Activated naive CD8-positive, alpha-beta T cell treated with anti-CD3 and anti-CD28 coated beads, Interleukin-2, amount 50 U/mL, for 16 hours (primary cell): ENCODE data around the gene C3.
"Not testable (repeated sequence)": the region's sequence is repeated elsewhere in the genome, so short reads cannot be mapped to it uniquely, and the experiment has no call there.

Experiments
- DNase-seq: peaks from one replicate; pipeline ENCODE4 v3.0.0-alpha.2; 2020; ENCODE audit warnings: low read depth, low spot score

Gene C3

DNA sequence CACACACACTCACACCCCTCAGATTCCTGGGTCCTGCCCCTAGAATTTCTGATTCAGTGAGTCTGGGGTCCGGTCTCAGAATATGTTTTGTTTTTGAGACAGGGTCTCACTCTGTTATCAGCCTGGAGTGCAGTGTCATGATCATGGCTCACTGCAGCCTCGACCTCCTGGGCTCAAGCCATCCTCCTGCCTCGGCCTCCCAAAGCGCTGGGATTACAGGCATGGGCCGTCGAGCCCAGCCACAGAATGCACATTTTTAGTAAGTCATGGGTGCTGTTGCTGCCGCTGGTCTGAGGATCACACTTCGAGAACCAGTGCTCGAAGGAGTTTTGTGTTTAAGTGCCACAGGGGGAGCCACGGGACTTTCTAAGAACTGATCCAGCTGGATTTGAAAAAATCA is 28.4 kb downstream of the C3 start:
- DNase-seq: no peak

DNA sequence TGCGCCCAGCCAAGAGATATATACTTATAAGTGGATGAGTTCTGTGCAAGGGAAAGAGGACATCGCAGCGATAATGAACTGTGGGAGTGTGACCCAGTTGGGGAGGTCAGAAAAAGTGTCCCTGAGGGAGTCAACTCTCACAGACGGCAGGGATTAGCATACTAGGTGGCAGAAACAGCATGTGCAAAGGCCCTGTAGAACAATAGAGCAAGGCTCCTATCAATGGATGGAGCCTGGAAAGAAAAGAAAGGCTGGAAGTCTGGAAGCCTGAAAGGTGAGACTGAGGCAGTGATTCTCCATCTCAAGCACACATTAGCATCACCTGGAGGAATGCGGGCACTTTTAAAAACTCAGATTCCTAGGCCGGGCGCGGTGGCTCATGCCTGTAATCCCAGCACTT is 29.1 kb downstream of the C3 start:
- no peak for DNase-seq

DNA sequence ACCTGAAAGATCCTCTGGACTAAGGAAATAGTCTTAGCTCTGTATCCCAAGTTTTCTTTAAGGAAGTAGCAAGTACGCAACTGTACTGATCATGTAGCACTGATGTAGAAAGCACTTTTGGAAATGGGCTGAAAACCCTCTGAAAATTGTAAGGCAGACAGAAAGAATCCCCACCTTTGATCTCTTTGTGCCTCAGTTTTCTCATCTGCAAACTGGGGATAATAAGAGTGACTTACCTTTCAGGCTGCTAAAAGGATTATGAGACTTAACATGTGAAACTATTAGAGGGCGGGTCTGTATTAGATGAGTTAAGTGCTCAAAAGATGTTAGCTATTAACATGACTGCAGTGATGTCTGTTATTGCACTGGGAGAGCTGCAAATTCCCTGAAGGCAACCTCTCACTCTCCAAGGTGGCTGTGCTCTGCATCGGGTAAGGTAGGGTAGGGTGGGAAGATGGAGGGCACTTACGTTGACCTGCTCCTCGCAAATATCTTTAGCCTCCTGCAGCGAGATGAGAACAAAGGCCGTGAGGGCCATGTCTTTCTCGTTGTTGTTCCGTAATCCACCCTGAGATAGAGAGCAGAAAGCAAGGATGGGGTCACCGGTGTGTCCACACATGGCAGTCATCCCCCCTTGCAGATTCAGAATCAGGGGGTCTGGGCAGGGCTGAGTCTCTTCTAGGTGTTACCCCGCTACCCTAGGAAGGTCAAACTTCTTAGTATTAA is 30.1 kb downstream of the C3 start:
- DNase-seq: no peak

DNA sequence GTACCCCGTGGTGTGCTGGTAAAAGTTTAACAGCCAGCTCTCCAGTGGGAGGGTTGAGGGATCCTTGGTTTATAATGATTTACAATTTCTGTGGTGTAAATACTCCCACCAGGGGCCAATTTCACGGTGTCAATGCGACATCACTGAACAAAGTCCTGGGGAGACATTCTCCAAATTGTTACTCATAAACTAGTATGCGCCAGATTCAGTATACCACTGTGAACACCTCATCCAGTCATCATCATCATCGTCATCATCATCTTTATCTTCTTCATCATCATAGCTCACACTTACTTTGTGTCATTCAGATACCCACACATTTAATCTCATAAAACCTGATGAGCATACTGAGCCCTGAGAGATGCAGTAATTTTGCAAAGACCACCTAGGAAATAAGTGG is 33.3 kb downstream of the C3 start:
- no peak for DNase-seq

DNA sequence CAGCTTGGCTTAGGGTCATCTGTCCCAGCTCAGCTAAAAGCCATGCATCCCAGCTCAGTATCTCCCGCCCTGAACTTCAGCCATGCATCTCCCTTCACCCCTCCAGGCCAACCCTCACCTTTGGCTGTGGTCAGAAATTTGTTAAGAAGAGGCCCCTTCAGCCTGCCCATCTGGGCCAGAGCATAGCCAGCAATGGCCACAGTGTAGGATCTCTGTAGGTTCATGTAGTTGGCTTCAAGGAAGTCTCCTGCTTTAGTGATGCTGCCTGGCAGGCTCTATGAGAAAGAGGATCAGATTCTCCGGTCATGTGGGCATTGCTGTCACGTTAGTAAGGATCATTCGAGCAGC is 33.8 kb downstream of the C3 start:
- no peak for DNase-seq

DNA sequence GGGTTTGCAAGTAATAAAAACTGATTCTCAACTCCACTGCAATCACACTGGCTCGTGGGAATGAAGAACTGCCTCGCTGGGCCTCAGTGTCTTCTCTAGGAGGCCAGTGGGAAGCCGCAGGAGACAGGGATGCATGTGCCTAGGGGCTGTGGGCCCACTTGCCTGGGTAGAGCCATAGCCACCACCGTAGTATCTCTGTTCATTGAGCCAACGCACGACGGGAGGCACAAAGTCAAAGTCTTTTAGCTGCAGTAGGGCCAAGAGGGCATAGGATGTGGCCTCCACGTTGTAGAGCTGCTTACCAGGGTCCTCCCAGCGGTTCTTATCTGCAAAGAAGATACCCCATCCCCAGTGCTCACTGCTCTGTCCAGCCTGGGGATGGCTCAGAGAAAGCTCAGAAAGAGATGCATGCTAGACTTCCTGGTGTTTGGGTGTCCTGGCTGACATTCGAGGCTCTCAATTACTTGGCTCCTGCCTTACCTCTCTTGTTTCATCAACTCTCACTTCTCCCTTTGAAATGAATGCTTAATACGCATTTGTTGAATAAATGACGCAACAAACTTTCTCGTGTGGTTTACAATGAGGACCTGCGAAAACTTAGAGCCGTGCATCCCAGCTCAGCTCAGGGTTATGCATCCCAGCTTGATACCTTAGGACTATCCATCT is 34.4 kb downstream of the C3 start:
- DNase-seq: no peak

DNA sequence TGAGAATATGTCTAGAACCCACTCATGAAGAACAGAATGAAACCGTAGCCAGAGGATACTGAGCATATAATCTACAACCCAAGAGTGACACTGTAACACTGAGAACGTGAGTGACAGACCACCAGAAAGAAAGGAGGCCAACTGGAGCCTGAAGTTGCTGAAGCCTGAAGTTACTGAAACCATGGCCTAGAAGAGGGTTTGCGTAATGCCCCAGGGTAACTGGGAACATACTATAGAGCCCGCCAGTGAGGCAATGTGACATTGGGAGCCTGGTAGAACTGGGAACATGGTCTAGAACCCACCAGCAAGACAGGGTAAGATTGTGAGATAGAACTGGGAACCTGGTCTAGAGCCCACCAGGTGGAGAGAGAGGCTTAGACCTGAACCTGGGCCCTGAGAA is 35.0 kb downstream of the C3 start:
- no peak for DNase-seq

DNA sequence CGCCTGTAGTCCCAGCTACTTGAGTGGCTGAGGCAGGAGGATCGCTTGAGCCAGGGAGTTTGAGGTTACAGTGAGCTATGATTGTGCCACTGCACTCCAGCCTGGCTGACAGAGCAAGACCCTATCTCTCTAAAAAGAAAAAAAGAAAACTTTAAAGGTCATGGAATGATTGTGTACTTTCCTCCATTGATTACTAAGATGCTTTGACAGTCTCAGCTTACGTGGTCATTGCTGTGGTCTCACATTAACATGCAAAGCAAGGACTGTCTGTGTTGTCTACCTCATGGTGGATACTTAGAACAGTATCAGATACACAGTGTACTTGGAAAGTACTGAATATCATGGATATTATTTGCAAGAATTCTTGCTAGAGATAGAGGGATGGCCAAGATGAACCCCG is 36.5 kb downstream of the C3 start:
- DNase-seq: no peak

DNA sequence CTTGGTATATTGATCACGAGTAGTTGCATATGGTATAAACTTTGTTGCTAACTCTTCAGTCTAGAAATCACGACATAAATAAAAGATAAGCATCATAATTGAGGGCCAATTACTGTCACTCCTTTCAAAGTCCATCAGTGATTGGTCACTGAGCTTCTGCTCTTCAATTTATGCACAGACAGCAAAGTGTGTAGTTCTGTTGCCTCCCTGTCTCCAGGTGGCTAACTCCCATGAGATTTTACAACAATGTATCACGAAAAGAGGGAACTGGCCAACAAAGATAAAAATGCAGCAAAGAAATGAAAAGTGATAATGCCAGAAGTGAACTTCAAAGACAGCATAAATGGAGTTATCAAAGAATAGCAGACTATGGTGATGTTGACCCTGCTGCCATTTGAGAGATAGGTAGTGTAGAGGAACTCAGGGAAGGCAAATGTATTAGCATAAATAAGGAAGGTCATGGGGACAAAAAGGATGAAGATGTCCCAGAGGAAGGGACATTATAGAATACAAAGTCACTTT is 37.8 kb downstream of the C3 start:
- DNase-seq: no peak

DNA sequence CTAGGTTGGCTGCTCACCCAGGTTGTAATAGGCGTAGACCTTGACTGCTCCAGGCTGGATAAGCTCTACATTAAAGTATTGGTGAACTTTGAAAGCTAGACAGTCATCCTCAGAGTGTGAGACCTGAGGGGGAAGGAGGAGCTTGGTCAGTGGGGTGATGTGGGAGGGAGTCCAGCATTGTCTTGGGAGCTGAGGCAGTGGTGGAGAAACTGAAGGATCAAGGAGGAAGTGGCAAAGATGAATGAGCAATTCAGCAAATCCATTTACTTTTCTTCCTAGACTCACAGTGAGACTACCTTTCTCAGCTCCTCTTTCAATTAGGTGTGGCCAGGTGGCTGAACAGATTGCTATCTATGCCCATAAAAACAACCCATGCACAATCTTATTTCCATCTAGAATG is 40.3 kb downstream of the C3 start:
- no peak for DNase-seq

DNA sequence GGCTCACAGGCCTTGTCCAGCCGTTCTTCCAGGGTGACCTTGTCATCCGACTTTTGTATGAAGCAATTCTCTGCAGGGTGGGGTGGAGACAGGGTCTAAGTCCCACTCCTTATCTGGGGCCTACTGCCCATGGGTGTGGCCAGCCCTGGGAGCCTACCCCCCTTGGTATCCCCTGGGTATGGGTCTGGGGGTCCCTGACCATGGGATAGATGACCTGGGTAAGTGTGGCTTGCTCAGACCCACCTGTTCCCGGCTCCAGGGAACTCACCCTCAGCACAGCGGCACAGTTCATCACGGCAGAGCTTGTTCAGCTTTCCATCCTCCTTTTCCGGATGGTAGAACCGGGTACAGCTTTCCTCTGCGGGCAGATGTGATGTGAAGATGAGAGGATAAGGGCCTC is 41.3 kb downstream of the C3 start:
- DNase-seq: no peak

DNA sequence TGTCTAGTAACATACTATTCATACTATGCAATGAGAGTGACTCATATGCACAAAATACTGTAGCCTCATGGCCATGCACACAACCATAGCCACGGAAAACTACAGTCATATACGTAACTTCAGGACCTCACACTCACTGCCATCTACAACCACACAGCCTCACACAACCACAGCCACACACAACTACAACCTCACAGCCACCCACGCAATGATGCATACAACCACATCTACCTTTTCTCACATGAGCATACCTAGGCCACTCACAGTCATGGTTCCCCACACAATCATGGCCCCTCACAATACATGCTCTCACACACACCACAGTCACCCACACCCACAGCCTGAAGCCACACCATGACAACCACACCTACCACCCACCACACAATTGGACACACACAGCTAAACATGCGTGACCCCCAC is 41.8 kb downstream of the C3 start:
- DNase-seq: peak; percentile 57

DNA sequence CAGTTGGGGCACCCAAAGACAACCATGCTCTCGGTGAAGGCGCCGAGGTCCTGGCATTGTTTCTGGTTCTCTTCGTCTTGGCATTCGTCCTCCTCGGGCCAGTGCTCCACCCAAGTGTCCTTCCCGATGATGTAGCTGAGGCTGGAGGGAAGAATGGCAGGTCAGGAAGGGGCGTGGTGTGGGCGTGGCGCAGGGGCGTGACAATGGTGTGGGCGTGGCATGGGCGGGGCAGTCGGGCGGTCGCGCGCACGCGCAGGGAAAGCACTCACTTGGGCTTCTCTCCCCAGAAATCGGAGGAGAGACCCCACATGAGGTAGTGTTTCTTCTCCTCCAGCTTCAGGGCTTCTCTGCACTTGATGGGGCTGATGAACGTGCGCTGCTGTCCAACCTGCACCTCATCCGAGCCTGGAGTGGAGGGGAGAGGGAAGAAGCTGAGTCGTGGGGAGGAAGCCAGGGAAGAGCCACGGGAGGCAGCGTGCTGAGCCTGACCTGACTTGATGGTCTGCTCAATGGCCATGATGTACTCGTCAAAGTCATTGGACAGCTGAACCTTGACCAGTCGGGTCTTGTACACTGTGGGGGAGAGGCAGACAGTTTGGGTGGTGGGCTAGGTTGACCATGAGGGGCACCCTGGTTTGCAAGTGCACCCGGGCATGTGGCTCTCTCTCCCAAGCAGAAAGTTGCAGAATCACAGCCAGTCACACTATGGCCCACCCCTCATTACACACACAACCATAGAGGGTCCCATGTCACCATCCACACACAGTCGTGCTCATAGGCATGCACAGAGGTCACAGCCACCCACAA is 42.4 kb downstream of the C3 start:
- DNase-seq: no peak

DNA sequence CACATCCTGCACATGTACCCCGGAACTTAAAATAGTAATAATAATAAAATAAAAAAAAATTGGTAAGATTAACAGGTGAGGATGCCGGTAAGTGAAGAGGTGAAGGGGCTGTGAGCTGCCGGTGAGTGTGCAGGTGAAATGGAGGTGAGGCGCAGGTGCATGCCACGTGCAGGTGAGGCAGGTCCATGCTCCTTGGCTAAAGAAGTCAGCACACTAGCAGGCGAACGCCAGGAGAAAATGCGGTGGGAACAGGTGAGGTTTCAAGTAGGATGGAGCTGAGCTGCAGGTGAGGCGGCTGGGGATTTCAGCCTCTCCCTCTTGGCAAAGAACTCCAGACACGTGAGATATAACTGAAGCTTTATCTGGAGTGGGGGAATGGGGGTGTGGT is 43.0 kb downstream of the C3 start:
- DNase-seq: no peak

DNA sequence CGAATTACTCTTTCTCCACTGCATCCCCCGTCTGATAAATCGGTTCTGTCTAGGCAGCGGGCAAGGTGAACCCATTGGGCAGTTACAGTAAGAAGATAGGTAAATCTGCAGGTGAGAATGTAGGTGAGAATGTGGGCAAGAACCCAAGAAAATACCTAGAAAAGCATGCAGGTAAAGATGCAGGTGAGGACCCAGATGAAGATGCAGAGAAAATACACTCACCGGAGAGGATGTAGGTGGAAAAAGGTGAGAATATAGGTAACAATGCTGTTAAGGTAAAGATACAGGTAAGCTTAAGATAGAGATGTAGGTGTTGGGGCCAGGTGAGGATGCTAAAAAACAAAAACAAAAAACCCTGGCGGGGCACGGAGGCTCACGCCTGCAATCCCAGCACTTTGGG is 44.2 kb downstream of the C3 start:
- no peak for DNase-seq

DNA sequence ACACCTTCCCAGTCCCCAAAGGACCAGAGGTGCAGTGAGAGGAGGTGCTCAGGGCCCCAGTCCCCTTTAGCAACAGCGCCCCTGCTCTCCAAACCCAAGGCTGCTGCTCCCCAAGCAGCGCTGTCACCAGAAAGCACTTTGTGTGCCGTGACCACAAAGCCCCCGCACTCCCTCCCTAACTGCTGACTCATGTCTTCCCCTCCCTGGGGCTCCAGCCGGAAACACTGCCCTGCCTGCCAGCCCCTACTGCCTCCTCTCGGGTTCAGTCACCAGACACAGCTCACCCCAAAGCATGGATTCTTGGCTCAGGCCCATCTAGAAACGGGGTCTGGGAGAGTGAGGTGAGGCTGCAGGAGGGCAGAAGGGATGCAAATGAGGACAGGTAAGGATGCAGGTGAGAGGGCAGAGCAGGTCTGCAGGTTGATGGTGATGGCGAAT is 45.6 kb downstream of the C3 start:
- DNase-seq: peak; percentile 81

DNA sequence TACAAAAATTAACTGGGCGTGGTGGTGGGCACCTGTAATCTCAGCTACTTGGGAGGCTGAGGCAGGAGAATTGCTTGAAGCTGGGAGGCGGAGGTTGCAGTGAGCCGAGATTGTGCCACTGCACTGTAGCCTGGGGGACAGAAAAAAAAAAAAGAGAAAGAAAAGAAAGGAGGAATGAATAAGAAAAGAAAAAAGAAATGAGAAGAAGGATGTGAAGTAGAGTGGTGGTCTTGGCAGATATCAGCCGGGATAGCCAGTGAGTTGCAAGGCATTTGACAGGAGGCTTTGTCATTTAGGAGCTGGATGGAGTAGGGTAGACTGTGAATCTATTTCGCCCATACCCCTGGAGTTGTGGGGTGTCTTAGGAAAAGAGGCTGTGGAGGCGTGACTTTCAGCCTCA is 46.0 kb downstream of the C3 start:
- DNase-seq: not testable (repeated sequence)

DNA sequence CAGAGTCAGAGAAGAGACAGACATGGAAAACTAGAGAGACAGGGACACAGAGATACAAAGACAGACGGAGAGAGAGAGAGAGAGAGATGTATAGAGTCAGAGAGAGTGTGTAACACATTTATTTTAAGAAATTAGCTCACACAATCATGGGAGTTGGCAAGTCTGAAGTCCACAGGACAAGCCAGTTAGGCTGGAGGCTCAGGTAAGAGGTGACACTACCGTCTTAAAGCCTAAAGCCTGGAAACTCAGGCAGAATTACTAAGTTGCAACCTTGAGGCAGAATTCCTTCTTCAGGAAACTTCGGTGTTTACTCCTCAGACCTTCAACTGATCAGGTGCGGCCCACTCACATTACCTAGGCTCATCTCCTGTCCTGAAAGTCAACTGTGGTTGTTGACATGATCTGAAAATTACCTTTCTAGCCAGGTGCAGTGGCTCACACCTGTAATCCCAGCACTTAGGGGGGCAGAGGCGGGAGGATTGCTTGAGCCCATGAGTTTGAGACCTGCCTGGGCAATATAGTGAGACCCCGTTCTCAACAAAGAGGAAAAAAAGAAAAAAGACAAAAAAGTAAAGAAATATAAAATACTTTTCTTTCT is 47.7 kb downstream of the C3 start:
- DNase-seq: no peak

DNA sequence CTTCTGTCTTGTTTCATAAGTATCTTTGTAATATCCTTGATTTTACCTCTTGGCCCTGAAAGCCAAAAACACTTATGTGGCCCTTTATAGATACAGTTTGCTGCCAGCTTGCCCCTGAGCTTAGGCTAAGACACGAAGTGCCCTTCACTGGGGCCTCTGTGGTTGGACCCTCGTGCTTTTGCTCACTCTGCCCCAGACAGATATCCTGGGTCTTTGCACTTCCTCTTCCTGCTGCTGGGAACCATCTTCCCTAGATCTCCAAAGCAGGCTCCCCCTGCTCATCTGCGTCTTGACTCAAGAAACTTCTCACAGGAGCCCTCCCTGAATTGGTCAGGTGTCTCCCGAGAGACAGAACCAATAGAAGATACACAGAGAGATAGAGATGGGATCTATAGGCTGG is 48.5 kb downstream of the C3 start:
- no peak for DNase-seq

DNA sequence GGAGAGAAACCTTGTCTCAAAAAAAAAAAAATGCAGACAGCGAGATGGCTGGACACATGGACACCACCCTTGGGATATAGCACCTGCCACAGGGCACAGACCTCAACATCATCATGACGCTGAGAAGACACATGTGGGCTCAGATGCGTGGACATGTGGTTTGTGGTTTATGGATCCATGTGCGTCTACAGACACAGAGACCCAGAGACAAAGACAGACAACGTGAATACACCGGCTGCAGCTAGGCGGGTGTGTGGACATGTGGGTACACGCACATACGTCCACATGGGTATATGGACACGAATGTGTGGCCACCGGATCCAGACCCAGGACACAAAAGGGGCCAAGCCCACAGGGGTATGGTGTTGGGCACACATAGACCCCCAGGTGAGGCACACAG is 51.8 kb downstream of the C3 start:
- no peak for DNase-seq

DNA sequence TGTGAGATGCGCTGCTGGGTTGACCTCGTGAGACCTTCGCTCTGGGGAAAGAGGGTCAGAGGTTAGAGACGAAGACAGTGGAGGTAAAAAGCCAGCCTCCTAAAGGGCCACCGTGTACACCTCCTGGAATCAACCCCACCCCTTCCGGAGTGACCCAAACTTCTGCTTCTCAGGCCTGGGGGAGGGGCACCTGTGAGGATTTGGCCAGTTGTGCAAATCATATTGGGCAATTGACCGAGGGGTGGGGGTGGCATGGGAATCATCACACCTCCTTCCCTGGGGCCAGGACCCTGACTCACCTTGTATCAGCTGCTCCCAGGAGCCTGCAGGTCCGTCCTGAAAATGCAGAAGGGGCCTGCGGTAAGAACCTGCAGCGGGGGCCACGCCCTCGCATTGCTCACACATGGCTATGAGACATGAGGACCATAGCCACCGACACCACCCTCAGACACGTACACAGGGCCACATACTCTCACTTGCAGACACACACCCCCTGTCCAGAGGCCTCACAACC is 53.3 kb downstream of the C3 start:
- DNase-seq: no peak

DNA sequence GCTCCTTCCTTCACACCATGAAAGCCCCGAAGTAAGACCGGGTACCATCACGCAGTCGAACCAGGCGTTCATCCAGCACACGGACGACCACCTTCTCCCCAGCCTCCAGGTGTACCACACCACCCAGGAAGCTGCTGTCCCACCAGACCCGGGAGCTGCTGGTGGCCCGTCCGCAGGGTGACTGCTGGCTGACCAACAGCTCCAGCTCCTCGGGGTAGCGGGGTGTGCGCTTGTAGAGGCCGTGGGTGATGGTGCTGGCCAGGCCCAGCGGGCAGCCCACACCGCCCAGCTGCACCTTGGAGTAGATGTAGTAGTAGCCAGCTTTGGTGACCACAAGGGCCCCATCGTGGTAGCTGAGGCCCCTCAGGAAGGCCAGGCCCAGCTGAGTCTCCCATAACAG is 55.5 kb downstream of the C3 start:
- DNase-seq: no peak
